ENCODE measurements around the gene N4BP2. TPM values are rescaled to one million over a fixed set of nuclear protein-coding genes. Genes with fewer than 3 reads are reported as not detected.

Gene N4BP2
- polyA plus RNA-seq, 1 of the 3 experiments (the other 2 are of a cell fraction), result 1.2 TPM

DNA sequence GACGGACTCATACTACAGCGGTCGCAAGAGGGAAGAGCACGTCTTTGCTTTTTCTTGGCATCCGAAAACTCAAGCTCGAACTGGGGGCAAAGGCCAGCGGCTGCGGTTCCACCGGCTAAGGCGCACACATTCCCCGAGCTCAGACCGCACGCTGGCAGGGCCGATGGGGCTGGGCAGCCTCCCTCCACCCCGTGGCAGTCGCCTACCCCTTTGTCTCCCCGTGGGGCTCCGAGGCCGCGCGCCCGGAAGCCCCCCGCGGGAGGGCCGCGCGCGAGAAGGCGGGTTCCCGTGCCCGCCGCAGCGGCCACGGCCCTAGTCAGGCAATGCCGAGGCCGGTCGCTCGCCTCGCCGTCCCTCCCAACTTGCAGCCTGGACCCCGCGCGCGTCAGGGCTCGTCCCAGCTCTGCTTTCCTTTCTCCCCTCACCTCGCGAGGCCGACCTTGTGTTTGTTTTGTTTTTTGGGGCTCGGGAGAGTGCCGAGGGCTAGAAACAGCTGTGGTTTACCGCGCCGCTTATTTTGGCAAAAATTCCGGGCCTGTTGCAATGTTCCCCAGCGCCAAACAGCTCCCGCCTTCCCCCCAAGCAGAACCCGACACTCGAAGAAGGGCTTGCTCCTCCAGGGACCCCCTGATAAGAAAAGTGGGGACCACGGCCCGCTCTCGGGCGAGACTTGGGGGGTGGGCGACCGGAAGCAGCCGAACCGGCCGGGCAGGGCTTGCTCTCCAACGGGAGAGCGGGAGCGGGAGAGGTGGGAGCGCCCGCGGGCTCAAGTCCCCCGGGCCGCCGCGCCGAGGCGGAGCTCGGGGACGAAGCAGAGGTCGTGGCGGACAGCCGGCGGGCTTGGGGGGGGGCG is 561 bp upstream of the N4BP2 start:
- peak overlapping the region; percentile 97 to 98 for H3K27ac ChIP-seq (ENCODE audit: low read depth in 2 of 2, low read length in 1 of 2)
- ChIA-PET CTCF (interaction anchor here (0.6 to 3.6 kb wide), 25 partner anchors 17 to 787 kb away, joined by 3 to 54 read pairs (median 4); partner anchors contain the start of gene PDS5A), POLR2A (interaction anchor here (0.5 to 2.0 kb wide), 11 partner anchors 9 to 733 kb away, joined by 3 to 21 read pairs (median 4); partner anchors contain the start of genes LIAS, RPL9 and UGDH)
- peaks cover 26% of the 10 kb centered on the region for H3K79me2 ChIP-seq (ENCODE audit: insufficient read depth)
- peak overlapping the region; percentile 71 to 82 for H3K4me3 ChIP-seq (ENCODE audit: low read depth in 2 of 2, low read length in 1 of 2)
- no peaks in the 10 kb centered on the region for H3K27me3 ChIP-seq (ENCODE audit: insufficient read depth)
- TF ChIP-seq FOSL2 (IDR thresholded peaks at IDR 0.05; ENCODE audit: borderline replicate concordance, low read depth) (no peak), NRF1 (IDR thresholded peaks at IDR 0.05; ENCODE audit: low read depth, low read length) (no peak), EP300 (IDR thresholded peaks at IDR 0.05; ENCODE audit: borderline replicate concordance in 1 of 2, low read depth in 1 of 2, low read length in 1 of 2) (peak in 1 of 2 experiments; percentile 12; a peak in 1 of 4 replicates), SIN3A (IDR thresholded peaks at IDR 0.05; ENCODE audit: borderline replicate concordance, low read depth, low read length) (no peak), EZH2phosphoT487 (IDR thresholded peaks at IDR 0.05; ENCODE audit: borderline replicate concordance, low read depth) (no peak), TEAD4 (IDR thresholded peaks at IDR 0.05; ENCODE audit: borderline replicate concordance, insufficient read depth) (no peak), YY1 (IDR thresholded peaks at IDR 0.05; ENCODE audit: low read depth) (no peak), POLR2AphosphoS5 (IDR thresholded peaks at IDR 0.05; ENCODE audit: low read depth, low read length) (peak; percentile 31; the same call in 1 of the 2 replicates), JUND (IDR thresholded peaks at IDR 0.05) (peak; percentile 4; the same call in 1 of the 2 replicates), RFX5 (IDR thresholded peaks at IDR 0.05; ENCODE audit: low read length) (no peak), RXRA (IDR thresholded peaks at IDR 0.05; ENCODE audit: borderline replicate concordance, low read depth) (peak; percentile 10; the same call in 1 of the 2 replicates), TAF1 (IDR thresholded peaks at IDR 0.05; ENCODE audit: borderline replicate concordance, low read depth, low read length) (peak; percentile 73), TCF12 (IDR thresholded peaks at IDR 0.05) (0 out of 2 replicates have a peak, but pooled peaks have one; percentile 6), CHD2 (IDR thresholded peaks at IDR 0.05; ENCODE audit: low read length, partially characterized antibody) (no peak)
- TF ChIP-seq, protein P1, sequence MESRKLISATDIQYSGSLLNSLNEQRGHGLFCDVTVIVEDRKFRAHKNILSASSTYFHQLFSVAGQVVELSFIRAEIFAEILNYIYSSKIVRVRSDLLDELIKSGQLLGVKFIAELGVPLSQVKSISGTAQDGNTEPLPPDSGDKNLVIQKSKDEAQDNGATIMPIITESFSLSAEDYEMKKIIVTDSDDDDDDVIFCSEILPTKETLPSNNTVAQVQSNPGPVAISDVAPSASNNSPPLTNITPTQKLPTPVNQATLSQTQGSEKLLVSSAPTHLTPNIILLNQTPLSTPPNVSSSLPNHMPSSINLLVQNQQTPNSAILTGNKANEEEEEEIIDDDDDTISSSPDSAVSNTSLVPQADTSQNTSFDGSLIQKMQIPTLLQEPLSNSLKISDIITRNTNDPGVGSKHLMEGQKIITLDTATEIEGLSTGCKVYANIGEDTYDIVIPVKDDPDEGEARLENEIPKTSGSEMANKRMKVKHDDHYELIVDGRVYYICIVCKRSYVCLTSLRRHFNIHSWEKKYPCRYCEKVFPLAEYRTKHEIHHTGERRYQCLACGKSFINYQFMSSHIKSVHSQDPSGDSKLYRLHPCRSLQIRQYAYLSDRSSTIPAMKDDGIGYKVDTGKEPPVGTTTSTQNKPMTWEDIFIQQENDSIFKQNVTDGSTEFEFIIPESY (IDR thresholded peaks at IDR 0.05; ENCODE audit: borderline replicate concordance, low read depth), result no peak
- TF ChIP-seq, protein P2, sequence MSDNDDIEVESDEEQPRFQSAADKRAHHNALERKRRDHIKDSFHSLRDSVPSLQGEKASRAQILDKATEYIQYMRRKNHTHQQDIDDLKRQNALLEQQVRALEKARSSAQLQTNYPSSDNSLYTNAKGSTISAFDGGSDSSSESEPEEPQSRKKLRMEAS (IDR thresholded peaks at IDR 0.05; ENCODE audit: low read depth), result no peak; the same call in none of the 2 replicates
- TF ChIP-seq, protein P3, sequence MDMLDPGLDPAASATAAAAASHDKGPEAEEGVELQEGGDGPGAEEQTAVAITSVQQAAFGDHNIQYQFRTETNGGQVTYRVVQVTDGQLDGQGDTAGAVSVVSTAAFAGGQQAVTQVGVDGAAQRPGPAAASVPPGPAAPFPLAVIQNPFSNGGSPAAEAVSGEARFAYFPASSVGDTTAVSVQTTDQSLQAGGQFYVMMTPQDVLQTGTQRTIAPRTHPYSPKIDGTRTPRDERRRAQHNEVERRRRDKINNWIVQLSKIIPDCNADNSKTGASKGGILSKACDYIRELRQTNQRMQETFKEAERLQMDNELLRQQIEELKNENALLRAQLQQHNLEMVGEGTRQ (IDR thresholded peaks at IDR 0.05; ENCODE audit: borderline replicate concordance, low read depth, low read length), result no peak
- H3K9me3 ChIP-seq, result no peaks in the 10 kb centered on the region
- H3K36me3 ChIP-seq (replicated peaks in 1 of 2; ENCODE audit: control insufficient read depth in 1 of 2, insufficient read depth in 2 of 2, low read length in 1 of 2), result no peaks in the 10 kb centered on the region
- H4K20me1 ChIP-seq (ENCODE audit: insufficient read depth), result no peaks in the 10 kb centered on the region
- H3K4me1 ChIP-seq (ENCODE audit: control insufficient read depth in 1 of 2, insufficient read depth in 2 of 2, low read depth in 1 of 2, low read length in 1 of 2), result peaks cover 0 to 6% of the 10 kb centered on the region in 2 experiments; a peak in 3 of 4 replicates
- H3K4me2 ChIP-seq, result peak overlapping the region; percentile 87
- WGBS (ENCODE audit: low lambda C conversion rate), result 1% methylated on average over 34 of the region's 86 CpGs
- DNase-seq, result peak; percentile 86
- H2AFZ ChIP-seq (ENCODE audit: low read depth), result peak overlapping the region; percentile 91
- no peaks in the 10 kb centered on the region for H3K9me2 ChIP-seq
- peaks cover 38% of the 10 kb centered on the region for H3F3A ChIP-seq (replicated peaks; ENCODE audit: insufficient read depth)
- H3K9ac ChIP-seq, result peak overlapping the region; percentile 94

All from SK-N-SH (cell line).